ENCODE results near the gene SYNGR3.
A peak's percentile ranks its signal among the peaks of the same experiment; 100 is the strongest.

SYNGR3 gene

DNA sequence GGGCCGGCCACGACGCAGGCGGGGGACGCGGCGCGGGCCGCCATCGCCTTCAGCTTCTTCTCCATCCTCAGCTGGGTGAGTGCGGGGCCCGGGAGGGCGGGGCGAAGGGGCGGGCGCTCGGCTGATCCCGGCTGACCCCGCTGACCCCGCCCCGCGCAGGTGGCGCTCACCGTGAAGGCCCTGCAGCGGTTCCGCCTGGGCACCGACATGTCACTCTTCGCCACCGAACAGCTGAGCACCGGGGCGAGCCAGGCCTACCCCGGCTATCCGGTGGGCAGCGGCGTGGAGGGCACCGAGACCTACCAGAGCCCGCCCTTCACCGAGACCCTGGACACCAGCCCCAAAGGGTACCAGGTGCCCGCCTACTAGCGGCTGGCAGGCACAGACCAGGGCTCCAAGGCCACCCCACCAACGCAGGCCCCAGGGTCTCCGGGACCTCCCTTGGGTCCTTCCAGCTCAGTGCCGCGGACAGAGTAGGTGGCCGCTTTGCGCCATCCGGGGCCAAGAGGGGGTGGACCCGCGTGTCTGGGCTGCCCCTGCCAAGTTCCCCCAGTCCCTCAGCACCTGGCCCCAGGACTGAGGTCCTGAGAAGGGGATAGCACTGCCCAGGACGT is 3.0 kb downstream of the SYNGR3 start:
- no peak for DNase-seq (ENCODE audit: low spot score)

GRCh38 chr16:1993731-1994131 is 4.0 kb downstream of the SYNGR3 start:
- no peak for DNase-seq (ENCODE audit: low spot score)

GRCh38 chr16:1997494-1998359 is 8.0 kb downstream of the SYNGR3 start:
- no peak for DNase-seq (ENCODE audit: low spot score)

- no peak for DNase-seq (ENCODE audit: low spot score)
These were observed 8.6 kb downstream of the SYNGR3 start for GRCh38 chr16:1998360-1998835.

DNA sequence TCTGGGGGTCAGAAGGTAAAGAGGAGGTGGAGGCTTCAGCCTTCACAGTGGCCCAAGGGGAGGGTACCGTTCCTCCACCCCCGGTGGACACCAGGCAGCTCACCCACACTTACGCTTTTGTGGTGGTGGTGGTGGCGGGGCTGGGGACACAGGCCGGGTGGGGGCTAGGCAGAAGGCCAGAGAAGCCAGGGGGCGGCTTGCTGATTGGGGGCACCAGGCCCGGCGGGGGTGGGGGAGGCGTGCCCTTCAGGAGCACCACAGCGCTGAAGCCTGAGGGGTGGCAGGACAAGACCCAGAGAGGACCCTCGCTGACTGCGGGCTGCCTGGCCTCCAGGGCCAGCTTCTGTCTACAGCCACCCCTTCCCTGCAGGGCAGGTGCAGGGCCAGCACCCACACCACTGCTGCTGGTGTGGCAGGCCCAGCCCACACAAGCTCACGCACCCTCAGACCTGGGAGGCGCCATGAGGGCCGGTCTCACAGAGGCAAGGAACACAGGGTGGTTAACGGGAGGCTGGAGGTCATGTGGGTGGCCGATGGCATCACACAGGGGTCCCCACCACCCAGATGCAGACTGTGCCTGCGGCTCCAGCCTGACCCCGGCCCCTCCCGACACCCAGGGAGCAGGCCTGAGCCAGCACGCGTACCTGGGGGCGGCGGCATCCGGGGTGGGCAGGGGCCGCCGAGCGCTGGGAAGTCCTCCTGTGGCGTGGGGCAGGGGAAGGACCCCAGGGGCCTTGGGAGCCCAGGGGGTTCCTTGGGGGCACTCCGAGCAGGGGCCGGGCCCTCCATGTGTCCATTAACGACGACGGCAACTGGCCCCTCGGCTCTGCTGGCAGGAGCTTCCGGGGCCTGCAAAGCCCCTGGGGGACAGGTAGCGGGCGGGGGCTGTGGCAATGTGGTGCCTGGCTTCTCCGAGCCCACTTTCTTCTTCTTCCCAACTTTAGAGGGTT is 9.4 kb downstream of the SYNGR3 start:
- DNase-seq (ENCODE audit: low spot score) = no peak

GRCh38 chr16:1999866-2000514 is 10.2 kb downstream of the SYNGR3 start:
- DNase-seq (ENCODE audit: low spot score) = no peak

GRCh38 chr16:2001035-2001434 is 11.3 kb downstream of the SYNGR3 start:
- no peak for DNase-seq (ENCODE audit: low spot score)

DNA sequence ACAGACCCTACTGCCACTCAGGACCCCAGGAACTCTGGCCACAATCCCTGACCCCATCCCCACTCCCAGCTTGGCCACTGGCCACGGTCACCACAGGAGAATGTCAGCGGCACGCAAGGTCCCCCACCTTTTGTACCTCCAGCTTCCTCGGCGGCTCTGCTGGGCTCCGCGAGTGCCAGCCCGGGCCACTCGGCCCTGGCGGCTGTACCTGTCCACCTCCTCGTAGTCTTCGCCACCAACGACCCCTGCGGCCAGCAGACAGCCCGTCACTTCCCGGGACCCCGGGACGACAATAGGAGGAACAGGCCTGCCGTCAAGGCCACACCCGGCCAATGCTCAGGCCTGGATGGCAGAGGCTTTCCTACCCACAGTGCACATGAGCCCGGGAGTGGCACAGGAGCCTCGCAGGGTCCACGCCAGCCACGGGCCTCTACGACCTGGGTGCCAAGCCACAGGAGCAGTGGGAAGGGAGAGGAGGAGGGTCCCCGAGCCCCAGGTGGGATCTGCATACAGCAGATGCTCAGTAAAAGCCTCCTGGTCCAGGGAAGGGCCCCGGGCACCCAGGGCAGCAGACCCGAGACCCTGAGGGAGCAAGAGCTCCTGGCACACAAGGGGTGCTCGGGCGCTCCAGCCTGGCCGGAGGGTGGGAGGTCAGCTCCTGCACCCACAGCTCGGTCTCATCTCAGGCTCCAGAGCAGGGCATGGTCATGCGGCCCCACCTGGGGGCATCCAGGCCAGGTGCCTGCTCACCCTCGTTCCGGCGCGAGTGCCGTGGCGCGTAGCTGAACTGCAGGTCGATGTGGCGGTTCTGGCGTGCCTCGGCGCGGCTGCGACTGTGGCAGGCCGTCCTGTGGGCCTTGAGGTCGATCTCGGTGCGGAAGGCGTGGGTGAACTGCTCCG is 11.9 kb downstream of the SYNGR3 start:
- DNase-seq (ENCODE audit: low spot score) = no peak

DNA sequence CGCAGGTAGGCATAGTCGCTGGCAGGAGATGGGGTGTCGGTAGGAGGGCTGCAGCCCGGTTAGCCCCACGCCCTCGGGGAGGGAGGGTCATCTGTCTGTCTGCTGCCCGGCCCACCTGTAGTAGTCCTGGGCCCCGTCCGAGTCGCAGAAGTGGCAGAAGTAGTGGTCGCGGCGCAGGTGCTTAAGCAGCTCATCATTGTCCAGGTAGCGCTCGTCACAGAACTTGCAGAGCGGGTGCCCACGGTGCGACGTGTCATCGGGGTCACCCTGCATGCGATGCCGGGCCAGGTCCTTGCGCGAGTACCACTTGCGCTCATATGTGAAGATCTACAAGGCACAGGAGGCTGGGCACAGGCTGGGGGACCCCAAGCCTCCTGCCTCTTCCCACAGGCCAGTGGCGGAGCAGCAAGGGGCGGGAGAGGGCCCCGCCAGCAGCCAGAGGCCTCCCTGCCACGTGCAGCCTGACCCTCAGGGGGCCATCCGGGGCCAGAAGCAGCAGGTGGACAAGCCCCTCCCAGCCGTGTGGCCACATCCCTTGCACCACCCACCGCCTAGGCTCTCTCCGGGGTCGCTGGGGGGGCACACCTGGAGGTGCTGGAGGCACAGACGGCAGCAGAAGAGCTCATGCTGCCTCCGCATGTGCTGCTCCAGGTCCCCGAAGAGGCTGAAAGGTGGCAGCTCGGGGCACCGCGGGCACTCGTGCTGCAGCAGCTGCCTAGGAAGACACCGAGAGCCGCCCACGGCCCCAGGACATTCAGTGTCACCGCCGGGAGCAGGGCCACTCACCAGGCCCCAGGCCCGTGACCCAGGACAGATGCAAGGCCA is 12.8 kb downstream of the SYNGR3 start:
- DNase-seq (ENCODE audit: low spot score) = no peak

DNA sequence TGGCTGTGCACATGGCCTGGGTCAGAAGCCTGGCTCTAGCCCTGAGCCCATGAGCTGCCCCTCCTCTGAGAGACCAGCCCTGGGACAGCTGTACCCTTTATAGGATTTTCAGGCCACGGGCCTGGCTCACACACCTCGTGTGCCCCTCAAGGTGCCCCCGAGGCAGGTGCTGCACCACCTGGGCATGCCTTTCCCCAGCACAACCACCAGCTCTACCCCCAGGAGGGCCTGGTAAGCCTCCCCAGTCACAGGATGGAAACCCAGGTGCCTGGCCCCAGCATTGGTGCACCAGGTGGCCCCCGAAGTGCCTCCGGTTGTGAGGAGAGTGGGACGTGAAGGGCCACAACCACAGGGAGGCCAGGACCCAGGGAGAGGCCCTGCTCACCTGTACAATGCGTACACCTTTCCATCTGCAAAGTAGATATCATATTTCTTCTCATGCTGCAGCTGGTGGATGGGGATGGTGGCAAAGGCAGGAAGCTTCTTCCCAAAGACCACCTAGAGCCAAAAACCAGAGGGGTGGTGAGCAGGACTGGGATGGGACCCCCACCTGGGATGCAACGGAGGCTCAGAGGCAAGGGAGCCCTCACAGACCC is 13.6 kb downstream of the SYNGR3 start:
- DNase-seq (ENCODE audit: low spot score) = no peak

DNA sequence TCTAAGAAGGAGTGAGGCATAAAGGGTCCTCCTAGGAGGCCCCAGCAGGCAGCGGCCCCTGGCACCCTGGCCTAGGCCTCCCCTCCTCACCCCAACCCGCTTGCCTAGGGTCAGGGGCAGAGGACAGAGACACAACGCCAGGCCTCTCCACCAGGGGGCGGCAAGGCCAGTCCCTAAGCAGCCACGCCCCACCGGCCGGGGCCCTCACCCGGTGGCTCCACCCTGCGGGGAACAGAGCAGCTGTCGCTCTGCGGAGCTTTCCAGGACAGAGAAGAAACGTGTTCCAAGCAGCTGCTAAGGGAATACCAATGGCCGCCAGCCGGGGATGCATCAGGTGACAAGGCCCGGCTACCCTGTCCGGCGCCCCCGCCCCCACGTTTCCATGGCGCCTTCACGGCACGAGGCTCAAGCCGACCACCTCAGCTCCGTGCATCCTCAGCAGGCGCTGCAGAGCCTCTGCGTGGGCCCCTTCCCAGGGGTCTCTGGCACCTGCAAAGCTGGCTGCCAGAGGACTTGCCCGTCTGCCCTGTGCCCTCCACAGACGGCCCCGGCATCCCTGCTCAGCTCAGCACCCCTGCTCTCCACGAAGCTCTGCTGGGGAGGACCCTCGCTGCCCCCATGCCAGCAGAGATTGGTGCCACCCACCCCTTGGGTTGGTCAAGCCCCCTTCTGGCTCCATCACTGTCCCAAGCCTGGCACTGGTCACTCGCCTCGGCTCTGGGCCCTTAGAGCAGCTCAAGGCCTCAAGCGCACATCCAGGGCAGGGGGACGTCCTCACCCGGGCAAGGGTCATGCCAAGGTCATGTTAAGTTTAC is 14.3 kb downstream of the SYNGR3 start:
- peak; percentile 90 for DNase-seq (ENCODE audit: low spot score)

DNA sequence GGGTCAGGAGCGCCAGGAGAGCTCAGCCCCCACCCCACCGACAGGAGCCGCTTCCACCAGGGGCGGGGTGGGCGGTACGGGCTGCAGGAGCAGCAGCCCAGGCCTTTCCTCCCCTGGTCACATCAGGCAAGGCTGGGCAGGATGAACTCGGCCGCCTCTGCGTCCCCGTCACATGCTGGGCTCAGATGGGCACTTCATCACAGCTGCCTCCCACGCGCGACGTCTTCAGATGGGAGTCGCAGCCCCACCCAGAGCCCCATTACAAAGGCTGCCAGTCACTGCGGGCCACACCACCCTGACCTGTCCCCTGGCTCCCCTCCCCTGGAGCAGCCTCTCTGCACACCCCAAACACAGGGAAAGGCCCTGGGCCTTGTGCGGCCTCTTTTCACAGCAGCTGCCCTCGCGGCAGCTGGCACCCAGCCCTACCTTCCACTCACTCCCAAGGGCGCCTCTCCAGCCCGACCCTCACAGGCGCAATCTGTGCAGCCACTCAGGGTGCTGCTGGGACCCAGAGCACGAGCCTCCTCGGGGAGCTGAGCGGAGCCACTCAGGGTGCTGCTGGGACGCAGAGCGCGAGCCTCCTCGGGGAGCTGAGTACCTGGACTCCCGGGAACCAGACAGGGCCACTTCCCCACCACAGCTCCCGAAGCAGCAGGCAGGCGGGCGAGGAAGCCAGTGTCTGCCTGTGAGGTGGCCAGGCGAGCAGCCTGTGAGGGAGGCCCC is 15.2 kb downstream of the SYNGR3 start:
- no peak for DNase-seq (ENCODE audit: low spot score)

- DNase-seq (ENCODE audit: low spot score) = no peak
These were observed 15.9 kb downstream of the SYNGR3 start for GRCh38 chr16:2005646-2006045.

GRCh38 chr16:2006317-2006716 is 16.5 kb downstream of the SYNGR3 start:
- DNase-seq (ENCODE audit: low spot score) = no peak

GRCh38 chr16:2007081-2007836 is 17.5 kb downstream of the SYNGR3 start:
- no peak for DNase-seq (ENCODE audit: low spot score)

- no peak for DNase-seq (ENCODE audit: low spot score)
These were observed 18.3 kb downstream of the SYNGR3 start for GRCh38 chr16:2008009-2008526.

GRCh38 chr16:2008631-2009163 is 18.9 kb downstream of the SYNGR3 start:
- no peak for DNase-seq (ENCODE audit: low spot score)
